Aorta (tissue), 5 donors: ENCODE results near the gene SSR2. TPM values are rescaled to one million over a fixed set of nuclear protein-coding genes. Genes with fewer than 3 reads are reported as not detected.

Experiments used
- ATAC-seq: fragments of 200-7000 bp; cut with Tn5 transposase; one replicate; pipeline ENCODE4 v1.9.1; 2022; ENCODE audit warnings: moderate library complexity; ENCODE audit not compliant: low FRiP score
- DNase-seq, 2 donors: peaks; one replicate each; pipeline ENCODE4 v3.0.0-alpha.2; 2020
- H3K27ac ChIP-seq, 2 donors: one replicate each; pipeline ENCODE4 v1.5.1; 2013; ENCODE audit warnings: low read length in 2 of 2, mild to moderate bottlenecking in 2 of 2, moderate library complexity in 2 of 2, control low read depth in 1 of 2, inconsistent platforms in 1 of 2, low read depth in 1 of 2
- H3K27me3 ChIP-seq, 2 donors: one replicate each; pipeline ENCODE4 v1.6.1; 2013; ENCODE audit warnings: control low read depth in 1 of 2, low read length in 1 of 2, mild to moderate bottlenecking in 1 of 2, moderate library complexity in 1 of 2; ENCODE audit not compliant: insufficient read depth in 2 of 2, control insufficient read depth in 1 of 2
- H3K36me3 ChIP-seq, 2 donors: one replicate each; pipeline ENCODE4 v1.6.1; 2013; ENCODE audit warnings: control low read depth in 1 of 2, low read length in 1 of 2, mild to moderate bottlenecking in 1 of 2; ENCODE audit not compliant: insufficient read depth in 2 of 2, control insufficient read depth in 1 of 2
- H3K4me1 ChIP-seq, 2 donors: one replicate each; pipeline ENCODE4 v1.6.1; 2013; ENCODE audit warnings: low read length in 2 of 2, control low read depth in 1 of 2, mild to moderate bottlenecking in 1 of 2, moderate library complexity in 1 of 2; ENCODE audit not compliant: insufficient read depth in 2 of 2, control insufficient read depth in 1 of 2
- H3K4me3 ChIP-seq, 2 donors: one replicate each; pipeline ENCODE4 v1.5.1; 2013; ENCODE audit warnings: low read length in 2 of 2, control low read depth in 1 of 2, mild to moderate bottlenecking in 1 of 2
- H3K9me3 ChIP-seq: one replicate; pipeline ENCODE4 v1.6.1; 2013; ENCODE audit warnings: mild to moderate bottlenecking, low read length; ENCODE audit not compliant: control insufficient read depth
- WGBS, 2 donors: extraction: QIAGEN DNeasy Blood & Tissue Kit; methylation state at CpG; one replicate each; pipeline ENCODE4 v1.1.7; 2013; 5-methylcytosine and 5-hydroxymethylcytosine counted together
- intact Hi-C, 2 donors: fragments of 100-400 bp; cut with DNase I; formaldehyde crosslinking; loops; one replicate each; pipeline versions ENCODE4 v1.14.2 to v1.15.0; 2022
- long read RNA-seq, 2 donors: library from polyadenylated mRNA; unstranded; transcript quantifications; one replicate each; pipeline ENCODE4 v2.0.0, GENCODE V29; 2020 to 2021
- polyA plus RNA-seq, 2 donors: library from polyadenylated mRNA; stranded (reverse); fragments of 200-250 nt; gene quantifications; one replicate each; pipeline ENCODE4 v1.2.3, GENCODE V29; 2013
- total RNA-seq, 2 donors: library from RNA; stranded (reverse); fragmentation: NEBNext Ultra II Directional; extraction: Animal tissue kit (Norgen Biotek cat#: 25700); gene quantifications; one replicate each; pipeline ENCODE4 v1.2.1, GENCODE V29; 2021
- donor health status: healthy with polysubstance abuse.
- donor health status: Bipolar disorder and iron deficiency.
- donor health status: DM: no; HTN: no; CAD: no.
- donor health status: DM: no; HTN: no; CAD: no.
- donor health status: DM: yes; HTN: yes; CAD: no.

SSR2 gene
- 100 to 1,000 TPM; 151 to 152 TPM for total RNA-seq
- polyA plus RNA-seq = 100 to 1,000 TPM; 232 to 245 TPM
- long read RNA-seq, donor 1, transcript SSR2-201 (6 exons, 1,116 nt) = major isoform, 234 of 271 reads
- long read RNA-seq, donor 1, transcript SSR2-209 (5 exons, 1,040 nt) = minor isoform, 6 of 271 reads
- long read RNA-seq, donor 1, partial matches to known transcripts = 14 of 271 reads
- long read RNA-seq, donor 1, other reads (novel, unspliced or antisense) = 10 of 271 reads
- long read RNA-seq, donor 2, transcript SSR2-201 (6 exons, 1,116 nt) = major isoform, 49 of 63 reads
- long read RNA-seq, donor 2, partial matches to known transcripts = 10 of 63 reads
- long read RNA-seq, donor 2, other reads (novel, unspliced or antisense) = 1 of 63 reads

DNA sequence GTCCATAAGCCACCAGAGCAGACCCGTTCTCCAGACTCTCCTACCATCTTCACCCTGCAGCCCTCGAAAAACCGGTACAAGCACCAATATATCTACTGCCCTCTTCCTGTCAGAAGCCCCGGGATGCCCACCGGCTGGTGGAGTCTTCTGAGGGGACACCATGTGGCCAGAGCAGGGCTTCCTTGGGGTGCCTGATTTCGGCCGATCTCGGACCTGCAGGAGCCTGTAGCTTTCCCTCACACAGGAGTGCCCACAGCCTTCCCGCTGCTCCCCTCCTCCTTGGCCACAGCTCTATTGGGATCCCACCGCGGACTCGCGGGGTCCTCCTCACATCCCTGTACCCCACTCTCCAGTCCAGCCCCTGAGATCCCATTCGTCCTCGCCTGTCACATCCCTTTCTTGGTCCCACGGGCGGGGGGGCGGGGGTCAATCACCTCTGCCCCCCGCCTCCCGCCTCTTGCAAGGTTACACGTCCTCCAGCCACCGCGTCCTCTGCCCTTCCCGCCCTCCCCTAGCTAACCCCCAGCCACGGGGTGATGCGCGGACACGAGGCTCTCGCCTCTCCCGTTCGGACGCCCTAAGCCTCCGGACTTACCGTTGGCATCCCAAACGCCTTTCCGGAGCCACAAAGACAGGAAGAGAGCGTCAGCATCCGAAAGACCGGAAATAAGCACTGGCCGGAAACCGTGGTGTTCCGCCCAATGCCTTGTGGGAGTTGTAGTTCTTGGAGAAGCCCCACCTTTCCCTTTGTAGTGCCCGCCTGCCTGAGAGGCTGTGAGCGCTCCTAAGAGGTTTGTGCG is at the start of gene SSR2:
Gene SSR2, minus strand, starts transcription at position 659 of the 800 bp plus-strand sequence. CDS start 784 bp downstream, outside the sequence.
- Histone ChIP-seq H3K9me3 (no peaks in the 10 kb centered on the region), H3K27me3 (no peaks in the 10 kb centered on the region), H3K4me3 (peak within 1 kb of the TSS; percentile 81 to 82), H3K27ac (peak within 1 kb of the TSS in 1 of 2 donors; percentile 65), H3K4me1 (no peaks in the 10 kb centered on the region), H3K36me3 (peaks cover 1 to 3% of the 10 kb centered on the region in 2 donors)
- 1% methylated on average over 45 of the region's 45 CpGs for WGBS, 2 donors
- intact Hi-C loops = no loop called here
- DNase-seq = peak; percentile 91 to 92
- ATAC-seq = peak; percentile 96

DNA sequence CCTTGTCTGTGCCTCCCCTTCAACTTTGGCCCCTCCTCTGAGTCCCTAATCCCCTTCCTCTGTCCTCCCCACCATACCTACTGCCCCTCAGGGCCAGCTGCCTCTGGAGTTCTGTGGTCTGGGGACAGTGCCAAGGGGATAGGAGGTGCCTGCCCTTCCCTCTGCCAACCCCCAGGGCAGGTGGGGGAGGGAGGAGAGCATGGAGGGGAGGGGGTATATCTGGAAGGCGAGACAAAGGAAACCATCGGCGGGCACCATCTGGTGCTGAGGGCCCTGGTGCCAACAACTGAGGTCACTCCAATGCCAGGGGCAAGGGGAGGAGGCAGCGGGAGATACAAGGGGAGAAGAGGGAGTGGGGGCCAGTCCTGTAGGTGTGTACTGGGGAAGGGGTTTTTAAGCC is 49.8 kb upstream of the SSR2 start:
- Histone ChIP-seq H3K9me3 (no peaks in the 10 kb centered on the region), H3K4me1 (no peaks in the 10 kb centered on the region), H3K4me3 (no peak overlapping the region), H3K27me3 (no peaks in the 10 kb centered on the region), H3K27ac (no peak overlapping the region), H3K36me3 (no peaks in the 10 kb centered on the region)
- WGBS, 2 donors = 33 to 38% methylated on average over 4 of the region's 4 CpGs
- DNase-seq = no peak
- no peak for ATAC-seq
- intact Hi-C loops = no loop called here

DNA sequence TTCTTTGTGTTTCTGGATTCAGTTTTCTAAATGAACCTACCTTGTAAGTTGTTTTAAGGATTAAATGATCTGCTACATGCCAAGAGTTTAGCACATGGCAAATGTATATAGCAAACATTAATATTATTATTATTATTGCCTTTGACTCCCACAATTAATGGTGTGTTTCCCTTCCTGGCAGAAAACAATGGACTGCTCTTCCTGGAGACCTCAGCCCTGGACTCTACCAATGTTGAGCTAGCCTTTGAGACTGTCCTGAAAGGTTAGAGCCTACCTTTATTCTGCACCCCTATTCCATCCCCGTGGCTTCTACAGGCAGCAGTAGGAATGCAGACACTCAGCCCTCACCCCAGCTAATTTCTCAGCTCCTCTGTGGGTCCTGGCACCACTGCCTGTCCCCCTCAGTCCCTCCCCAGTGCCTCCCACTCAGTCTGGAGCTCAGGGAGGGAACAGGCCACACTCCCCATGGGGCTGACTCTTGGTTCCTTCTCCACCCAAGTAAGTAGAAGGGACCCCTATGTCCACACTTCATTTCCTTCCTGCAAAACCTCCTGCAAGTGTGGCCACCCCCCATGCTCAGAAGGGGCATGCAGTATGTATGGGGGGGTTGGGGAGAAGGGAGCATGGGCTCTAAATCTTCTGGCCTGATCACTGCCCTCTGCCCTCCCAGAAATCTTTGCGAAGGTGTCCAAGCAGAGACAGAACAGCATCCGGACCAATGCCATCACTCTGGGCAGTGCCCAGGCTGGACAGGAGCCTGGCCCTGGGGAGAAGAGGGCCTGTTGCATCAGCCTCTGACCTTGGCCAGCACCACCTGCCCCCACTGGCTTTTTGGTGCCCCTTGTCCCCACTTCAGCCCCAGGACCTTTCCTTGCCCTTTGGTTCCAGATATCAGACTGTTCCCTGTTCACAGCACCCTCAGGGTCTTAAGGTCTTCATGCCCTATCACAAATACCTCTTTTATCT is 49.0 kb upstream of the SSR2 start:
- WGBS, 2 donors = 77 to 79% methylated on average over 3 of the region's 3 CpGs
- ATAC-seq = no peak
- intact Hi-C loops = loop anchor here in 1 of 2 donors (5.0 kb wide), 1 partner anchor 132 kb away; no protein-coding TSS in a partner anchor

DNA sequence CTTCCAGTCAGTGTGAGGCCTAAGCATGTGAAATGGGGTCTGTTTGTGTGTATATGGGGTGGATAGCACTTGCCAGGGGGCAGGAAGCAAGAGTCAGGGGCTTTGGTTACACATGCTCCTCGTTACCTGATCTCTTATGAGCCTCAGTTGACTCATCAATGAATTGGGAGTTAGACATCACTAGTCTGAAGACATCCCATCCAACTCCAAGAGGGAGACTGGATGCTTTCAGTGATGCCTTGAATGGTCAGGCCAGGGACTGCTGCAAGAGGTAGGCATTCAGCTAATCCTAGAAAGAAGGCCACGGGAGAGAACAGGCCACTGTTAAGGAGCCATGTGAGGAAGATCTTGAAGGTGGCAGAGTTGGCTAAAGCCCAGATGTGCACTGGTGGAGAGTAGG is 46.5 kb upstream of the SSR2 start:
- H3K27ac ChIP-seq = no peak overlapping the region
- H3K9me3 ChIP-seq = no peaks in the 10 kb centered on the region
- ATAC-seq (no peak), DNase-seq (no peak)
- no peaks in the 10 kb centered on the region for H3K36me3 ChIP-seq
- intact Hi-C loops = loop anchor here in 1 of 2 donors (5.0 kb wide), 1 partner anchor 130 kb away; no protein-coding TSS in a partner anchor
- H3K4me1 ChIP-seq = no peaks in the 10 kb centered on the region
- no peaks in the 10 kb centered on the region for H3K27me3 ChIP-seq
- WGBS, 2 donors = 83 to 85% methylated on average over 2 of the region's 2 CpGs
- H3K4me3 ChIP-seq = no peak overlapping the region

More for the DNA sequence above, 49.0 kb upstream of the SSR2 start:
- H3K36me3 ChIP-seq = no peaks in the 10 kb centered on the region
- DNase-seq = no peak
- H3K4me1 ChIP-seq = no peaks in the 10 kb centered on the region
- no peaks in the 10 kb centered on the region for H3K9me3 ChIP-seq
- H3K27ac ChIP-seq = no peak overlapping the region
- no peak overlapping the region for H3K4me3 ChIP-seq
- no peaks in the 10 kb centered on the region for H3K27me3 ChIP-seq

DNA sequence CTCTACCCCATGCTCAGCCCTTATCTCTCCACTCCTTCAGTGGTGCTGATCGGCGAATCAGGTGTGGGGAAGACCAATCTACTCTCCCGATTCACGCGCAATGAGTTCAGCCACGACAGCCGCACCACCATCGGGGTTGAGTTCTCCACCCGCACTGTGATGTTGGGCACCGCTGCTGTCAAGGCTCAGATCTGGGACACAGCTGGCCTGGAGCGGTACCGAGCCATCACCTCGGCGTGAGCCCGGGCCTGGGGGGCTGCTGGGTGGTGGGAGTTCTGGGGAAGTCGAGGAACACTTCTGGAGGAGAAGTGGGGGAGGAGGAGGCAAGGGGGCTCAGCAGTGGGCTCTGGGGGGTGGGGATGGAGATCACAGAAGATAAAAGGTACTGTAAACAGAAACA is 45.1 kb upstream of the SSR2 start:
- no peaks in the 10 kb centered on the region for H3K27me3 ChIP-seq
- ATAC-seq (no peak), DNase-seq (no peak)
- WGBS, 2 donors = 74 to 78% methylated on average over 16 of the region's 16 CpGs
- no peaks in the 10 kb centered on the region for H3K4me1 ChIP-seq
- no peaks in the 10 kb centered on the region for H3K36me3 ChIP-seq
- H3K9me3 ChIP-seq = no peaks in the 10 kb centered on the region
- intact Hi-C loops = loop anchor here in 1 of 2 donors (5.0 kb wide), 1 partner anchor 129 kb away; no protein-coding TSS in a partner anchor
- H3K4me3 ChIP-seq = no peak overlapping the region
- H3K27ac ChIP-seq = no peak overlapping the region

DNA sequence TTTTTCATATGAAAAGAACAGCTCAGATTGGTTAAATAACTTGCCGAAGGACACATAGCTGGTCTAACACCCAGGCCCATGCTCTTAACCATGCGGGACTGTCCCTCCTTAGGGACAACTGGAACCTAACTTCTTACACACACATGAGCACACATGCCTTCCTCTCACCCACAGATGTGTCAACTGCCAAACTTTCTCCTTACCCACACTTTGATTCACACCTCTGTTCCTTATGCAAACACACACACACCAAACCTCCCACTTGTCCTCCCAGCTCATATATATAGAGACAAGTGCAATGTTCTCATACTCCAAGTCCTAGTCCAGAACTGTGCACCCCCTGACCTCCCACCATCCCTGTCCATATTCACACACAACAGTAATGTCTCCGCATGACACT is 44.5 kb upstream of the SSR2 start:
- Histone ChIP-seq H3K4me1 (no peaks in the 10 kb centered on the region), H3K9me3 (no peaks in the 10 kb centered on the region), H3K27ac (no peak overlapping the region), H3K36me3 (no peaks in the 10 kb centered on the region), H3K4me3 (no peak overlapping the region), H3K27me3 (no peaks in the 10 kb centered on the region)
- WGBS, 2 donors = 94 to 95% methylated on average over 3 of the region's 3 CpGs
- no peak for ATAC-seq
- no peak for DNase-seq
- intact Hi-C loops = loop anchor here in 1 of 2 donors (5.0 kb wide), 1 partner anchor 128 kb away; no protein-coding TSS in a partner anchor

DNA sequence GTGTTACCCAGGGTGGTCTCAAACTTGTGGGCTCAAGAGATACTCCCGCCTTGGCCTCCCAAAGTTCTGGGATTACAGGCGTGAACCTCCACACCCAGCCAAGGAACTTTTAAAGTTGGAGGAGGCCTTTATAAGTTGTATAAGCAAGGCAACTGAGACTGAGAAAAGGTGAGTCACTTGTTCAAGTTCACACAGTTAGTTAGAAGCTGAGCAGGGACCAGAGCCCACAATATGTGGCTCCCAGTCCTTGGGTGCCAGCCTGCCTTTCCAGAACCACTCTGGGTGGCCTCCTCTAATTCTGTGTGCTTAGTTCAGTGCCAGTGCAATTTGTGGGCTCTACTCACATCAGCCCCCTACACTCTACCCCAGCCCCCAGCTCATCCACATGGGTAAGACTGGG is 43.9 kb upstream of the SSR2 start:
- Histone ChIP-seq H3K4me1 (no peaks in the 10 kb centered on the region), H3K4me3 (no peak overlapping the region), H3K27me3 (no peaks in the 10 kb centered on the region), H3K27ac (no peak overlapping the region), H3K36me3 (no peaks in the 10 kb centered on the region), H3K9me3 (no peaks in the 10 kb centered on the region)
- whole genome bisulfite sequencing, 2 donors = 93 to 94% methylated on average over 2 of the region's 2 CpGs
- DNase-seq (no peak), ATAC-seq (no peak)
- intact Hi-C loops = loop anchor here in 1 of 2 donors (5.0 kb wide), 1 partner anchor 127 kb away; no protein-coding TSS in a partner anchor

DNA sequence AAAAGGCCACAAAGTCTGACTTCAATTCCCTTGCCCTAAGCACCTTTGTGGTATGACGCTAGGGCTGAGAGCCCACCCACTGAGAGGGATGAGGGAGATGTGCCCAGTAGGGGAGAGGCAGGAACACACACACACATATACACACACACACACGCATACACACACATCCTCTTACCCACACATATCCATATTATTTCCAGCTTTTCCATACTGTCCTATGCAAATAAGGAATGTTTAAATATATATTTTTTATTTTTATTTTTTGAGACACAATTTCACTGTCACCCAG is 43.2 kb upstream of the SSR2 start:
- no peak overlapping the region for H3K27ac ChIP-seq
- H3K36me3 ChIP-seq = no peaks in the 10 kb centered on the region
- H3K4me3 ChIP-seq = no peak overlapping the region
- no peaks in the 10 kb centered on the region for H3K4me1 ChIP-seq
- H3K9me3 ChIP-seq = no peaks in the 10 kb centered on the region
- ATAC-seq (no peak), DNase-seq (no peak)
- WGBS, 2 donors = 71 to 75% methylated on average over 2 of the region's 2 CpGs
- no peaks in the 10 kb centered on the region for H3K27me3 ChIP-seq
- intact Hi-C loops = no loop called here
